GM21423 (cell line): ENCODE measurements around the gene PICK1.
"Not testable (repeated sequence)": the region's sequence is repeated elsewhere in the genome, so short reads cannot be mapped to it uniquely, and the experiment has no call there.

Experiments
- ATAC-seq: cut with Tn5 transposase; IDR thresholded peaks from one replicate; pipeline ENCODE4 v1.9.1; 2021; ENCODE audit warnings: mild to moderate bottlenecking, moderate library complexity; ENCODE audit not compliant: unreplicated experiment

The PICK1 gene

GRCh38 chr22:38110863-38111852 lies 54.0 kb downstream of the PICK1 start:
- no peak for ATAC-seq

GRCh38 chr22:38111925-38112355 lies 54.7 kb downstream of the PICK1 start:
- ATAC-seq, result no peak

- no peak for ATAC-seq
These were observed 55.2 kb downstream of the PICK1 start for GRCh38 chr22:38112381-38112780.

GRCh38 chr22:38114484-38115398 lies 57.5 kb downstream of the PICK1 start:
- ATAC-seq, result no peak

- no peak for ATAC-seq
These were observed 58.4 kb downstream of the PICK1 start for GRCh38 chr22:38115423-38116205.

- not testable (repeated sequence) for ATAC-seq
These were observed 60.4 kb downstream of the PICK1 start for GRCh38 chr22:38117556-38117955.

GRCh38 chr22:38118182-38118581 lies 61.0 kb downstream of the PICK1 start:
- ATAC-seq, result no peak

- ATAC-seq, result not testable (repeated sequence)
These were observed 61.5 kb downstream of the PICK1 start for GRCh38 chr22:38118747-38119146.

GRCh38 chr22:38120359-38121110 lies 63.3 kb downstream of the PICK1 start:
- ATAC-seq, result no peak

GRCh38 chr22:38122616-38123015 lies 65.4 kb downstream of the PICK1 start:
- ATAC-seq, result no peak

- ATAC-seq, result no peak
These were observed 67.2 kb downstream of the PICK1 start for GRCh38 chr22:38124236-38124974.

- no peak for ATAC-seq
These were observed 67.9 kb downstream of the PICK1 start for GRCh38 chr22:38125038-38125610.
